GM23338 (cell line): Measurements from ENCODE around the gene SOAT1. TPM values are rescaled to one million over a fixed set of nuclear protein-coding genes. Genes with fewer than 3 reads are reported as not detected.

Experiments used
- ATAC-seq: fragments of 200-7000 bp; cut with Tn5 transposase; 3 replicates; pipeline ENCODE4 v1.9.1; 2020
- DNase-seq: peaks from one replicate; pipeline ENCODE4 v3.0.0-alpha.2; 2015; ENCODE audit warnings: low spot score
- H2AFZ ChIP-seq: fragments of 200-600 bp; sonication (generic); 2 replicates; pipeline ENCODE4 v1.8.0; 2016; ENCODE audit warnings: antibody characterized with exemption, mild to moderate bottlenecking, moderate library complexity
- H3F3A ChIP-seq: fragments of 200-600 bp; sonication (generic); replicated peaks from 2 replicates; pipeline ENCODE4 v1.8.0; 2017; ENCODE audit warnings: antibody characterized with exemption, mixed run types, low read depth
- H3K27ac ChIP-seq: fragments of 200-600 bp; sonication (generic); 2 replicates; pipeline ENCODE4 v1.6.1; 2016; ENCODE audit warnings: low read depth
- H3K27me3 ChIP-seq: fragments of 200-600 bp; sonication (generic); 2 replicates; pipeline ENCODE4 v1.8.0; 2016; ENCODE audit warnings: mild to moderate bottlenecking, mixed run types, moderate library complexity; ENCODE audit not compliant: insufficient read depth
- H3K36me3 ChIP-seq: fragments of 200-600 bp; sonication (generic); 2 replicates; pipeline ENCODE4 v1.8.0; 2016; ENCODE audit warnings: mild to moderate bottlenecking; ENCODE audit not compliant: insufficient read depth
- H3K4me1 ChIP-seq: fragments of 200-600 bp; sonication (generic); 2 replicates; pipeline ENCODE4 v1.8.0; 2016; ENCODE audit warnings: mild to moderate bottlenecking, moderate library complexity; ENCODE audit not compliant: insufficient read depth
- H3K4me2 ChIP-seq: fragments of 200-600 bp; sonication (generic); 2 replicates; pipeline ENCODE4 v1.7.1; 2017; ENCODE audit warnings: mixed run types
- H3K4me3 ChIP-seq: fragments of 200-600 bp; sonication (generic); 2 replicates; pipeline ENCODE4 v1.6.1; 2016; ENCODE audit warnings: mixed run types
- H3K79me2 ChIP-seq: fragments of 200-600 bp; sonication (generic); replicated peaks from 2 replicates; pipeline ENCODE4 v1.8.0; 2017; ENCODE audit warnings: mild to moderate bottlenecking; ENCODE audit not compliant: insufficient read depth
- H3K9me2 ChIP-seq: fragments of 200-600 bp; sonication (generic); 2 replicates; pipeline ENCODE4 v1.8.0; 2017; ENCODE audit not compliant: insufficient read depth
- H4K20me1 ChIP-seq: fragments of 200-600 bp; sonication (generic); replicated peaks from 2 replicates; pipeline ENCODE4 v1.8.0; 2017; ENCODE audit warnings: mild to moderate bottlenecking; ENCODE audit not compliant: insufficient read depth
- H3K27ac Mint-ChIP-seq: 2 replicates; pipeline ENCODE4 v1.8.0; 2020; ENCODE audit warnings: inconsistent platforms, mild to moderate bottlenecking, moderate library complexity, mixed read lengths
- H3K27me3 Mint-ChIP-seq: 3 replicates; pipeline ENCODE4 v1.8.0; 2022; ENCODE audit warnings: low read depth, mild to moderate bottlenecking, moderate library complexity, mixed read lengths, inconsistent platforms; ENCODE audit not compliant: insufficient read depth, poor library complexity
- H3K36me3 Mint-ChIP-seq: 3 replicates; pipeline ENCODE4 v1.8.0; 2021; ENCODE audit warnings: low read depth, mild to moderate bottlenecking, inconsistent platforms, moderate library complexity, mixed read lengths
- H3K4me1 Mint-ChIP-seq: 3 replicates; pipeline ENCODE4 v1.8.0; 2020; ENCODE audit warnings: mild to moderate bottlenecking, inconsistent platforms, mixed read lengths
- H3K4me3 Mint-ChIP-seq: 3 replicates; pipeline ENCODE4 v1.8.0; 2021; ENCODE audit warnings: moderate library complexity, mild to moderate bottlenecking, inconsistent platforms, mixed read lengths
- H3K9me3 Mint-ChIP-seq: 3 replicates; pipeline ENCODE4 v1.8.0; 2020; ENCODE audit warnings: moderate library complexity, mild to moderate bottlenecking, inconsistent platforms, mixed read lengths
- CREB1 ChIP-seq: fragments of 250-450 bp; sonication (Bioruptor Pico); IDR thresholded peaks from 2 replicates; pipeline ENCODE4 v1.5.0; 2020; ENCODE audit warnings: low read depth, mild to moderate bottlenecking, moderate library complexity
- EZH2 ChIP-seq: fragments of 200-600 bp; sonication (generic); IDR thresholded peaks from one replicate; pipeline ENCODE4 v1.8.0; 2017; ENCODE audit warnings: antibody characterized with exemption, mild to moderate bottlenecking, low read depth; ENCODE audit not compliant: unreplicated experiment
- NANOG ChIP-seq: IDR thresholded peaks from 2 replicates; pipeline ENCODE4 v1.6.1; 2016; ENCODE audit warnings: antibody characterized with exemption, borderline replicate concordance
- POLR2AphosphoS5 ChIP-seq: IDR thresholded peaks from 2 replicates; pipeline ENCODE4 v1.6.1; 2016; ENCODE audit warnings: antibody characterized with exemption, low read depth
- polyA plus RNA-seq: library from polyadenylated mRNA; unstranded; fragments of >200 nt; fragmentation: Nextera tagmentation; extraction: Ambion mirVana; gene quantifications from 2 replicates; pipeline ENCODE4 v1.2.1, GENCODE V29; 2016
- total RNA-seq: library from RNA; depleted of rRNA; stranded (reverse); fragments of >200 nt; shearing (Covaris generic); gene quantifications from 2 replicates; pipeline ENCODE4 v1.2.3, GENCODE V29; 2014
- TF ChIP-seq, protein P1 (sequence below): fragments of 250-450 bp; sonication (Bioruptor Pico); IDR thresholded peaks from 2 replicates; pipeline ENCODE4 v1.5.0; 2020; ENCODE audit warnings: mild to moderate bottlenecking, moderate library complexity
- TF ChIP-seq, protein P2 (sequence below), 2 experiments: fragments of 200-600 bp in 1 of 2; sonication (generic) in 1 of 2; conservative IDR thresholded peaks; 2 replicates each; pipeline versions ENCODE4 v1.5.1 to v1.6.1; 2016 to 2017; ENCODE audit warnings: antibody characterized with exemption in 2 of 2, low read depth in 2 of 2, mild to moderate bottlenecking in 2 of 2, moderate library complexity in 1 of 2
- TF ChIP-seq, protein P3 (sequence below): IDR thresholded peaks from 2 replicates; pipeline ENCODE4 v1.6.1; 2016; ENCODE audit warnings: antibody characterized with exemption

Gene SOAT1
- total and polyA plus RNA-seq, 2 experiments from 2014 or later = 1.3 to 2.6 TPM

- Mint-ChIP-seq H3K4me3 (no peak overlapping the region), H3K27ac (no peak overlapping the region), H3K27me3 (no peaks in the 10 kb centered on the region), H3K36me3 (no peaks in the 10 kb centered on the region), H3K9me3 (no peaks in the 10 kb centered on the region), H3K4me1 (peaks cover 6% of the 10 kb centered on the region)
- Histone ChIP-seq H3K4me3 (no peak overlapping the region), H3K79me2 (no peaks in the 10 kb centered on the region), H3K4me1 (peaks cover 5% of the 10 kb centered on the region; the same call in 1 of the 2 replicates), H3K4me2 (no peak overlapping the region), H3F3A (no peaks in the 10 kb centered on the region), H3K27ac (no peak overlapping the region), H2AFZ (no peak overlapping the region), H3K27me3 (no peaks in the 10 kb centered on the region), H3K36me3 (no peaks in the 10 kb centered on the region), H4K20me1 (no peaks in the 10 kb centered on the region), H3K9me2 (no peaks in the 10 kb centered on the region)
- ATAC-seq (no peak), DNase-seq (no peak)
- TF ChIP-seq, protein P1, sequence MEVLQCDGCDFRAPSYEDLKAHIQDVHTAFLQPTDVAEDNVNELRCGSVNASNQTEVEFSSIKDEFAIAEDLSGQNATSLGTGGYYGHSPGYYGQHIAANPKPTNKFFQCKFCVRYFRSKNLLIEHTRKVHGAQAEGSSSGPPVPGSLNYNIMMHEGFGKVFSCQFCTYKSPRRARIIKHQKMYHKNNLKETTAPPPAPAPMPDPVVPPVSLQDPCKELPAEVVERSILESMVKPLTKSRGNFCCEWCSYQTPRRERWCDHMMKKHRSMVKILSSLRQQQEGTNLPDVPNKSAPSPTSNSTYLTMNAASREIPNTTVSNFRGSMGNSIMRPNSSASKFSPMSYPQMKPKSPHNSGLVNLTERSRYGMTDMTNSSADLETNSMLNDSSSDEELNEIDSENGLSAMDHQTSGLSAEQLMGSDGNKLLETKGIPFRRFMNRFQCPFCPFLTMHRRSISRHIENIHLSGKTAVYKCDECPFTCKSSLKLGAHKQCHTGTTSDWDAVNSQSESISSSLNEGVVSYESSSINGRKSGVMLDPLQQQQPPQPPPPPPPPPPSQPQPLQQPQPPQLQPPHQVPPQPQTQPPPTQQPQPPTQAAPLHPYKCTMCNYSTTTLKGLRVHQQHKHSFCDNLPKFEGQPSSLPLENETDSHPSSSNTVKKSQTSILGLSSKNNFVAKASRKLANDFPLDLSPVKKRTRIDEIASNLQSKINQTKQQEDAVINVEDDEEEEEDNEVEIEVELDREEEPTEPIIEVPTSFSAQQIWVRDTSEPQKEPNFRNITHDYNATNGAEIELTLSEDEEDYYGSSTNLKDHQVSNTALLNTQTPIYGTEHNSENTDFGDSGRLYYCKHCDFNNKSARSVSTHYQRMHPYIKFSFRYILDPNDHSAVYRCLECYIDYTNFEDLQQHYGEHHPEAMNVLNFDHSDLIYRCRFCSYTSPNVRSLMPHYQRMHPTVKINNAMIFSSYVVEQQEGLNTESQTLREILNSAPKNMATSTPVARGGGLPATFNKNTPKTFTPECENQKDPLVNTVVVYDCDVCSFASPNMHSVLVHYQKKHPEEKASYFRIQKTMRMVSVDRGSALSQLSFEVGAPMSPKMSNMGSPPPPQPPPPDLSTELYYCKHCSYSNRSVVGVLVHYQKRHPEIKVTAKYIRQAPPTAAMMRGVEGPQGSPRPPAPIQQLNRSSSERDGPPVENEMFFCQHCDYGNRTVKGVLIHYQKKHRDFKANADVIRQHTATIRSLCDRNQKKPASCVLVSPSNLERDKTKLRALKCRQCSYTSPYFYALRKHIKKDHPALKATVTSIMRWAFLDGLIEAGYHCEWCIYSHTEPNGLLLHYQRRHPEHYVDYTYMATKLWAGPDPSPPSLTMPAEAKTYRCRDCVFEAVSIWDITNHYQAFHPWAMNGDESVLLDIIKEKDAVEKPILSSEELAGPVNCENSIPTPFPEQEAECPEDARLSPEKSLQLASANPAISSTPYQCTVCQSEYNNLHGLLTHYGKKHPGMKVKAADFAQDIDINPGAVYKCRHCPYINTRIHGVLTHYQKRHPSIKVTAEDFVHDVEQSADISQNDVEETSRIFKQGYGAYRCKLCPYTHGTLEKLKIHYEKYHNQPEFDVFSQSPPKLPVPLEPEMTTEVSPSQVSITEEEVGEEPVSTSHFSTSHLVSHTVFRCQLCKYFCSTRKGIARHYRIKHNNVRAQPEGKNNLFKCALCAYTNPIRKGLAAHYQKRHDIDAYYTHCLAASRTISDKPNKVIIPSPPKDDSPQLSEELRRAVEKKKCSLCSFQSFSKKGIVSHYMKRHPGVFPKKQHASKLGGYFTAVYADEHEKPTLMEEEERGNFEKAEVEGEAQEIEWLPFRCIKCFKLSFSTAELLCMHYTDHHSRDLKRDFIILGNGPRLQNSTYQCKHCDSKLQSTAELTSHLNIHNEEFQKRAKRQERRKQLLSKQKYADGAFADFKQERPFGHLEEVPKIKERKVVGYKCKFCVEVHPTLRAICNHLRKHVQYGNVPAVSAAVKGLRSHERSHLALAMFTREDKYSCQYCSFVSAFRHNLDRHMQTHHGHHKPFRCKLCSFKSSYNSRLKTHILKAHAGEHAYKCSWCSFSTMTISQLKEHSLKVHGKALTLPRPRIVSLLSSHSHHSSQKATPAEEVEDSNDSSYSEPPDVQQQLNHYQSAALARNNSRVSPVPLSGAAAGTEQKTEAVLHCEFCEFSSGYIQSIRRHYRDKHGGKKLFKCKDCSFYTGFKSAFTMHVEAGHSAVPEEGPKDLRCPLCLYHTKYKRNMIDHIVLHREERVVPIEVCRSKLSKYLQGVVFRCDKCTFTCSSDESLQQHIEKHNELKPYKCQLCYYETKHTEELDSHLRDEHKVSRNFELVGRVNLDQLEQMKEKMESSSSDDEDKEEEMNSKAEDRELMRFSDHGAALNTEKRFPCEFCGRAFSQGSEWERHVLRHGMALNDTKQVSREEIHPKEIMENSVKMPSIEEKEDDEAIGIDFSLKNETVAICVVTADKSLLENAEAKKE (CRISPR knock-in tag) = no peak
- TF ChIP-seq NANOG (no peak), CREB1 (CRISPR knock-in tag) (no peak), POLR2AphosphoS5 (no peak), EZH2 (no peak)
- TF ChIP-seq, protein P2, sequence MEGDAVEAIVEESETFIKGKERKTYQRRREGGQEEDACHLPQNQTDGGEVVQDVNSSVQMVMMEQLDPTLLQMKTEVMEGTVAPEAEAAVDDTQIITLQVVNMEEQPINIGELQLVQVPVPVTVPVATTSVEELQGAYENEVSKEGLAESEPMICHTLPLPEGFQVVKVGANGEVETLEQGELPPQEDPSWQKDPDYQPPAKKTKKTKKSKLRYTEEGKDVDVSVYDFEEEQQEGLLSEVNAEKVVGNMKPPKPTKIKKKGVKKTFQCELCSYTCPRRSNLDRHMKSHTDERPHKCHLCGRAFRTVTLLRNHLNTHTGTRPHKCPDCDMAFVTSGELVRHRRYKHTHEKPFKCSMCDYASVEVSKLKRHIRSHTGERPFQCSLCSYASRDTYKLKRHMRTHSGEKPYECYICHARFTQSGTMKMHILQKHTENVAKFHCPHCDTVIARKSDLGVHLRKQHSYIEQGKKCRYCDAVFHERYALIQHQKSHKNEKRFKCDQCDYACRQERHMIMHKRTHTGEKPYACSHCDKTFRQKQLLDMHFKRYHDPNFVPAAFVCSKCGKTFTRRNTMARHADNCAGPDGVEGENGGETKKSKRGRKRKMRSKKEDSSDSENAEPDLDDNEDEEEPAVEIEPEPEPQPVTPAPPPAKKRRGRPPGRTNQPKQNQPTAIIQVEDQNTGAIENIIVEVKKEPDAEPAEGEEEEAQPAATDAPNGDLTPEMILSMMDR (conservative IDR thresholded peaks at IDR 0.05; ENCODE audit: low read depth in 2 of 2) = no peak
- TF ChIP-seq, protein P3, sequence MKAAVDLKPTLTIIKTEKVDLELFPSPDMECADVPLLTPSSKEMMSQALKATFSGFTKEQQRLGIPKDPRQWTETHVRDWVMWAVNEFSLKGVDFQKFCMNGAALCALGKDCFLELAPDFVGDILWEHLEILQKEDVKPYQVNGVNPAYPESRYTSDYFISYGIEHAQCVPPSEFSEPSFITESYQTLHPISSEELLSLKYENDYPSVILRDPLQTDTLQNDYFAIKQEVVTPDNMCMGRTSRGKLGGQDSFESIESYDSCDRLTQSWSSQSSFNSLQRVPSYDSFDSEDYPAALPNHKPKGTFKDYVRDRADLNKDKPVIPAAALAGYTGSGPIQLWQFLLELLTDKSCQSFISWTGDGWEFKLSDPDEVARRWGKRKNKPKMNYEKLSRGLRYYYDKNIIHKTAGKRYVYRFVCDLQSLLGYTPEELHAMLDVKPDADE = no peak
Observed at GRCh38 chr1:179323436-179323835, 29.8 kb downstream of the SOAT1 start.
